K562 (cell line): ENCODE measurements around the gene CLCN4. TPM values are rescaled to one million over a fixed set of nuclear protein-coding genes. Genes with fewer than 3 reads are reported as not detected.

ENCODE experiments used
- ATAC-seq: fragments of 200-7000 bp; cut with Tn5 transposase; 3 replicates; pipeline ENCODE4 v1.9.1; 2020; ENCODE audit warnings: moderate library complexity
- BruUV-seq: library from RNA; stranded (reverse); fragments of 400-500 nt; replicated peaks from 2 replicates; lab custom pipeline; 2021; lab: Mats Ljungman, UMichigan
- CTCF ChIA-PET: fragments of 300-600 bp; formaldehyde crosslinking; extraction: SDS; loops from one replicate; lab custom pipeline; 2021; ENCODE audit warnings: low intra/inter-chr PET ratio; lab: Yijun Ruan, JAX
- POLR2A ChIA-PET: fragments of 300-600, 350-650 bp; sonication (Branson Sonifier 250); formaldehyde crosslinking; extraction: SDS; loops from one replicate; lab custom pipeline; 2021; ENCODE audit warnings: antibody characterized with exemption, inconsistent platforms; lab: Yijun Ruan, JAX
- DNase-seq, 4 experiments: peaks; one replicate each; pipeline versions ENCODE4 v3.0.0 to v3.0.0-alpha.2; 2011 to 2018; ENCODE audit warnings: low spot score in 3 of 4, mixed read lengths in 3 of 4; ENCODE audit errors: extremely low read depth in 1 of 4
- FAIRE-seq: peaks from 2 replicates; lab custom pipeline; 2011; peaks lifted over from hg19 to GRCh38; lab: Jason Lieb, UNC
- H2AFZ ChIP-seq: 2 replicates; pipeline ENCODE4 v1.6.0; 2011; ENCODE audit warnings: low read depth, low read length, control low read depth, inconsistent platforms
- H3K27ac ChIP-seq: fragments of 200-600 bp; 3 replicates; pipeline ENCODE4 v1.8.0; 2011; ENCODE audit warnings: low read depth, mild to moderate bottlenecking, control low read depth, inconsistent platforms, low read length, moderate library complexity, mixed read lengths; ENCODE audit errors: extremely low read depth
- H3K27me3 ChIP-seq, 2 experiments: fragments of 300-600 bp in 1 of 2; 2 replicates in 1 of 2; 3 replicates in 1 of 2; pipeline versions ENCODE4 v1.6.0 to v1.8.0; 2011; ENCODE audit warnings: inconsistent platforms in 2 of 2, low read length in 2 of 2, mild to moderate bottlenecking in 1 of 2, mixed read lengths in 1 of 2, moderate library complexity in 1 of 2; ENCODE audit not compliant: control insufficient read depth in 2 of 2, insufficient read depth in 2 of 2
- H3K36me3 ChIP-seq: fragments of 300-600 bp; 3 replicates; pipeline ENCODE4 v1.8.0; 2011; ENCODE audit warnings: mild to moderate bottlenecking, low read length, inconsistent platforms; ENCODE audit not compliant: control insufficient read depth, insufficient read depth
- H3K4me1 ChIP-seq, 2 experiments: fragments of 200-600 bp in 1 of 2; replicated peaks in 1 of 2; 2 replicates in 1 of 2; 3 replicates in 1 of 2; pipeline versions ENCODE4 v1.5.1 to v1.8.0; 2011; ENCODE audit warnings: inconsistent platforms in 2 of 2, low read length in 2 of 2, mild to moderate bottlenecking in 1 of 2, mixed read lengths in 1 of 2, moderate library complexity in 1 of 2; ENCODE audit not compliant: control insufficient read depth in 2 of 2, insufficient read depth in 2 of 2
- H3K4me2 ChIP-seq: 2 replicates; pipeline ENCODE4 v1.6.1; 2011; ENCODE audit warnings: low read length, control low read depth, inconsistent platforms, mixed read lengths; ENCODE audit not compliant: insufficient read depth
- H3K4me3 ChIP-seq: fragments of 200-600 bp; sonication (generic), shearing (Covaris generic); 2 replicates; pipeline ENCODE4 v1.5.1; 2016; ENCODE audit warnings: control low read depth, inconsistent platforms
- H3K79me2 ChIP-seq: fragments of 200-600 bp; 3 replicates; pipeline ENCODE4 v1.8.0; 2011; ENCODE audit warnings: low read length, inconsistent platforms; ENCODE audit not compliant: control insufficient read depth, insufficient read depth
- H3K9ac ChIP-seq, 2 experiments: 2 replicates each; pipeline versions ENCODE4 v1.6.0 to v1.6.1; 2011; ENCODE audit warnings: low read depth in 2 of 2, low read length in 2 of 2, control low read depth in 1 of 2, inconsistent platforms in 1 of 2, mild to moderate bottlenecking in 1 of 2, mixed read lengths in 1 of 2; ENCODE audit not compliant: insufficient read depth in 1 of 2
- H3K9me1 ChIP-seq: one replicate; pipeline ENCODE4 v1.6.0; 2011; ENCODE audit warnings: inconsistent platforms, mild to moderate bottlenecking, low read length, moderate library complexity; ENCODE audit not compliant: control insufficient read depth, insufficient read depth
- H3K9me3 ChIP-seq: replicated peaks from 2 replicates; pipeline ENCODE4 v1.5.1; 2011; ENCODE audit warnings: low read depth, low read length, inconsistent platforms; ENCODE audit not compliant: control insufficient read depth, insufficient read depth
- H4K20me1 ChIP-seq: replicated peaks from 2 replicates; pipeline ENCODE4 v1.6.1; 2011; ENCODE audit warnings: low read length, inconsistent platforms, mixed read lengths; ENCODE audit not compliant: control insufficient read depth, insufficient read depth
- CREM ChIP-seq: IDR thresholded peaks from 2 replicates; pipeline ENCODE4 v1.6.1; 2014; ENCODE audit warnings: antibody characterized with exemption, low read depth
- DNMT1 ChIP-seq: fragments of 450-650 bp; IDR thresholded peaks from 2 replicates; pipeline ENCODE4 v1.6.1; 2016; ENCODE audit warnings: antibody characterized with exemption, mild to moderate bottlenecking
- RAD51 ChIP-seq: fragments of 450-650 bp; IDR thresholded peaks from 2 replicates; pipeline ENCODE4 v1.7.1; 2016; ENCODE audit warnings: low read depth, mild to moderate bottlenecking, borderline replicate concordance
- SAFB ChIP-seq: fragments of 200-400 bp; formaldehyde crosslinking; IDR thresholded peaks from 2 replicates; pipeline ENCODE4 v1.6.1; 2017; ENCODE audit warnings: low read depth, low read length, borderline replicate concordance
- SMC3 ChIP-seq: conservative IDR thresholded peaks from 2 replicates; pipeline ENCODE4 v1.6.1; 2011; ENCODE audit warnings: low read depth, low read length, improper control_type of control experiment; ENCODE audit not compliant: insufficient read depth
- TEAD4 ChIP-seq, 2 experiments: sonication (generic) in 1 of 2; formaldehyde crosslinking in 1 of 2; IDR thresholded peaks; 2 replicates each; pipeline versions ENCODE4 v1.6.1 to v1.8.0; 2012 to 2022; ENCODE audit warnings: borderline replicate concordance in 1 of 2, inconsistent platforms in 1 of 2, low read length in 1 of 2, mild to moderate bottlenecking in 1 of 2, missing genetic modification reagents in 1 of 2
- TRIM28 ChIP-seq: fragments of 450-650 bp; IDR thresholded peaks from 2 replicates; pipeline ENCODE4 v1.6.1; 2017
- ZNF586 ChIP-seq: fragments of 450-650 bp; formaldehyde crosslinking; conservative IDR thresholded peaks from 2 replicates; pipeline ENCODE4 v1.4.0; 2020; ENCODE audit warnings: mild to moderate bottlenecking, moderate library complexity
- ZNF75A ChIP-seq: fragments of 450-650 bp; formaldehyde crosslinking; IDR thresholded peaks from 2 replicates; pipeline ENCODE4 v1.4.0; 2020; ENCODE audit warnings: mild to moderate bottlenecking
- WGBS: fragments of 100-300 bp; shearing (Covaris generic); methylation state at CpG from one replicate; pipeline ENCODE4 v1.1.6; 2016; ENCODE audit warnings: low coverage, mixed read lengths; ENCODE audit not compliant: insufficient coverage; ENCODE audit errors: missing lambda C conversion rate; 5-methylcytosine and 5-hydroxymethylcytosine counted together
- in situ Hi-C: fragments of 300-500 bp; cut with MboI; formaldehyde crosslinking; loops from 4 replicates; pipeline ENCODE4 v1.15.0; 2018; ENCODE audit warnings: inconsistent platforms, mixed read lengths
- intact Hi-C: fragments of 100-400 bp; cut with micrococcal nuclease; formaldehyde crosslinking; loops from 2 replicates; pipeline ENCODE4 v1.14.2; 2022
- polyA plus RNA-seq, 8 experiments: library from polyadenylated mRNA; depleted of rRNA in 4 of 8; stranded (reverse) in 5 of 8; unstranded in 3 of 8; fragments of >200 nt; fragmentation: Nextera tagmentation in 2 of 8; fragmentation: Illumina TruSeq in 1 of 8; extraction: Ambion mirVana in 2 of 8; extraction: Trizol in 1 of 8; gene quantifications; 2 replicates each; pipeline versions ENCODE4 v1.2.1 to v1.2.3, GENCODE V29; 2011 to 2014; ENCODE audit warnings: inconsistent platforms in 1 of 8, missing spikeins in 1 of 8
- total RNA-seq, 7 experiments: library from RNA; depleted of rRNA in 6 of 7; stranded (reverse); fragments of >200 nt in 6 of 7; fragmentation: Illumina TruSeq in 2 of 7; extraction: Trizol in 2 of 7; gene quantifications; 2 replicates each; pipeline versions ENCODE4 v1.2.1 to v1.2.3, GENCODE V29; 2011 to 2021; ENCODE audit warnings: low replicate concordance in 1 of 7
- TF ChIP-seq, protein P1 (sequence below): fragments of 250-450 bp; sonication (Bioruptor Pico); IDR thresholded peaks from 2 replicates; pipeline ENCODE4 v1.9.0; 2021; ENCODE audit warnings: mild to moderate bottlenecking
- TF ChIP-seq, protein P2 (sequence below), 2 experiments: fragments of 450-650 bp in 1 of 2; sonication (generic) in 1 of 2; formaldehyde crosslinking in 1 of 2; IDR thresholded peaks in 1 of 2; conservative IDR thresholded peaks in 1 of 2; 2 replicates each; pipeline versions ENCODE4 v1.6.1 to v1.8.1; 2016 to 2023; ENCODE audit warnings: mild to moderate bottlenecking in 2 of 2, moderate library complexity in 2 of 2, inconsistent platforms in 1 of 2, missing genetic modification reagents in 1 of 2

CLCN4 gene
- total and polyA plus RNA-seq, 9 of the 15 experiments (the other 6 are each of a cell fraction or from before 2014, with no cell fraction given), result 0.03 to 0.24 (median 0.10) TPM; not detected in 1

DNA sequence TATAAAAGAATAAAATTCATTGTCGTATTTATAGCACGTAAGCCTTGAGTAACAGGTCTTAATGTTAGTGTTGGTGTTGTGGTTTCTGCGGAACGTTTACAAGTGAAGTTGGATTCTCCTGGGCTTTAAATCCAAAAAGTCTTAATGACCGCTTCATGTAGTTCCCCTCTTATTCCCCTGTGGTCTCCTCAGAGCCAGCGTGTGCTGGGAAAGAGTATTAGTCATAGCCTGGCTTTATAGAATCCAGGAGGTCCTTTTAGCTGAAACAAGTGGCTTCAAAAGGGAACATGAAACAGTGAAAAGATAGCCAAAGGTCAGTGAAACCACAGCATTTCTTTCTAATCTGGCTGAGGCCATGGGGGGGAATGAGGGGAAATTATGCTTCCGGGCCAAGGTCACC is 79.1 kb downstream of the CLCN4 start:
- no TSS peak for BruUV-seq
- CTCF ChIA-PET, result no interaction called here
- no peaks in the 10 kb centered on the region for H3K36me3 ChIP-seq
- 2% methylated on average over 7 of the region's 7 CpGs for WGBS
- no peaks in the 10 kb centered on the region for H3K79me2 ChIP-seq
- H3K4me2 ChIP-seq, result no peak overlapping the region
- intact Hi-C loops (no loop called here), in situ Hi-C loops (no loop called here)
- no peaks in the 10 kb centered on the region for H3K9me1 ChIP-seq
- no peak overlapping the region for H3K4me3 ChIP-seq
- no peak overlapping the region for H3K27ac ChIP-seq
- H3K9ac ChIP-seq, result no peak overlapping the region
- DNase-seq (no peak), ATAC-seq (no peak), FAIRE-seq (no peak)
- no peaks in the 10 kb centered on the region for H3K4me1 ChIP-seq
- POLR2A ChIA-PET, result no interaction called here
- H2AFZ ChIP-seq, result no peak overlapping the region
- H3K9me3 ChIP-seq, result no peaks in the 10 kb centered on the region
- no peaks in the 10 kb centered on the region; a peak in 1 of 5 replicates for H3K27me3 ChIP-seq
- no peaks in the 10 kb centered on the region for H4K20me1 ChIP-seq
- TF ChIP-seq TRIM28 (no peak), CREM (no peak), SAFB (no peak), ZNF586 (no peak), SMC3 (no peak), RAD51 (no peak), DNMT1 (no peak), ZNF75A (no peak), TEAD4 (IDR thresholded peaks at IDR 0.05; ENCODE audit: low read length) (no peak), TEAD4 (CRISPR knock-in tag; IDR thresholded peaks at IDR 0.05; ENCODE audit: borderline replicate concordance) (no peak)
- TF ChIP-seq, protein P1, sequence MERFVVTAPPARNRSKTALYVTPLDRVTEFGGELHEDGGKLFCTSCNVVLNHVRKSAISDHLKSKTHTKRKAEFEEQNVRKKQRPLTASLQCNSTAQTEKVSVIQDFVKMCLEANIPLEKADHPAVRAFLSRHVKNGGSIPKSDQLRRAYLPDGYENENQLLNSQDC (CRISPR knock-in tag), result no peak
- TF ChIP-seq, protein P2, sequence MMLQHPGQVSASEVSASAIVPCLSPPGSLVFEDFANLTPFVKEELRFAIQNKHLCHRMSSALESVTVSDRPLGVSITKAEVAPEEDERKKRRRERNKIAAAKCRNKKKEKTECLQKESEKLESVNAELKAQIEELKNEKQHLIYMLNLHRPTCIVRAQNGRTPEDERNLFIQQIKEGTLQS (IDR thresholded peaks at IDR 0.05), result no peak
- TF ChIP-seq, protein P2 (CRISPR knock-in tag; conservative IDR thresholded peaks at IDR 0.05), result no peak
